HepG2 (cell line): Measurements from ENCODE around the gene TBX6. TPM values are rescaled to one million over a fixed set of nuclear protein-coding genes. Genes with fewer than 3 reads are reported as not detected.

Experiments used
- ATM ChIP-seq: fragments of 450-650 bp; IDR thresholded peaks from 2 replicates; pipeline ENCODE4 v1.7.1; 2017; ENCODE audit warnings: mild to moderate bottlenecking, borderline replicate concordance
- BCL6 ChIP-seq: IDR thresholded peaks from 2 replicates; pipeline ENCODE4 v1.6.1; 2016; ENCODE audit warnings: missing genetic modification reagents, missing compliant biosample characterization
- CBX1 ChIP-seq: IDR thresholded peaks from one replicate; pipeline ENCODE4 v1.6.1; 2016; ENCODE audit warnings: antibody characterized with exemption, low read depth
- CBX5 ChIP-seq: sonication (generic); formaldehyde crosslinking; IDR thresholded peaks from 2 replicates; pipeline ENCODE4 v1.4.0; 2020; ENCODE audit warnings: missing genetic modification reagents, borderline replicate concordance
- CERS6 ChIP-seq: sonication (generic); formaldehyde crosslinking; IDR thresholded peaks from 2 replicates; pipeline ENCODE4 v1.5.0; 2020; ENCODE audit warnings: missing genetic modification reagents
- GLMP ChIP-seq: sonication (generic); formaldehyde crosslinking; IDR thresholded peaks from 2 replicates; pipeline ENCODE4 v1.9.0; 2021; ENCODE audit warnings: missing genetic modification reagents, mild to moderate bottlenecking, borderline replicate concordance
- NFE2L1 ChIP-seq: sonication (generic); formaldehyde crosslinking; IDR thresholded peaks from 2 replicates; pipeline ENCODE4 v1.4.0; 2020; ENCODE audit warnings: missing genetic modification reagents, mild to moderate bottlenecking, borderline replicate concordance
- NRL ChIP-seq: sonication (generic); formaldehyde crosslinking; IDR thresholded peaks from 2 replicates; pipeline ENCODE4 v1.5.0; 2020; ENCODE audit warnings: missing genetic modification reagents, mild to moderate bottlenecking, moderate library complexity, borderline replicate concordance
- RCOR2 ChIP-seq: IDR thresholded peaks from 2 replicates; pipeline ENCODE4 v1.6.1; 2016; ENCODE audit warnings: missing biosample characterization, missing genetic modification reagents
- RFX3 ChIP-seq: IDR thresholded peaks from 2 replicates; pipeline ENCODE4 v1.6.1; 2016; ENCODE audit warnings: missing biosample characterization, missing genetic modification reagents
- SMAD1 ChIP-seq: sonication (generic); formaldehyde crosslinking; IDR thresholded peaks from 2 replicates; pipeline ENCODE4 v1.4.0; 2020; ENCODE audit warnings: missing genetic modification reagents, low read depth, mild to moderate bottlenecking, borderline replicate concordance
- SP2 ChIP-seq: sonication (generic); formaldehyde crosslinking; IDR thresholded peaks from 2 replicates; pipeline ENCODE4 v1.5.1; 2020; ENCODE audit warnings: mild to moderate bottlenecking, missing genetic modification reagents
- THAP11 ChIP-seq: IDR thresholded peaks from 2 replicates; pipeline ENCODE4 v1.6.1; 2016; ENCODE audit warnings: missing biosample characterization, missing genetic modification reagents
- TRIM22 ChIP-seq: fragments of 450-650 bp; IDR thresholded peaks from 2 replicates; pipeline ENCODE4 v1.6.1; 2017
- XBP1 ChIP-seq: sonication (generic); formaldehyde crosslinking; IDR thresholded peaks from 2 replicates; pipeline ENCODE4 v1.5.0; 2020; ENCODE audit warnings: missing genetic modification reagents
- ZFAT ChIP-seq: sonication (generic); formaldehyde crosslinking; conservative IDR thresholded peaks from 2 replicates; pipeline ENCODE4 v1.8.1; 2023; ENCODE audit warnings: missing genetic modification reagents, inconsistent platforms
- ZNF17 ChIP-seq: sonication (generic); formaldehyde crosslinking; IDR thresholded peaks from 2 replicates; pipeline ENCODE4 v1.5.0; 2020; ENCODE audit warnings: mild to moderate bottlenecking, missing genetic modification reagents
- ZNF274 ChIP-seq: sonication (generic); formaldehyde crosslinking; IDR thresholded peaks from 2 replicates; pipeline ENCODE4 v1.5.1; 2020; ENCODE audit warnings: mild to moderate bottlenecking, missing genetic modification reagents
- ZNF660 ChIP-seq: sonication (generic); formaldehyde crosslinking; IDR thresholded peaks from 2 replicates; pipeline ENCODE4 v1.5.1; 2020; ENCODE audit warnings: mild to moderate bottlenecking, low read depth, missing genetic modification reagents, borderline replicate concordance
- ZNF747 ChIP-seq: sonication (generic); formaldehyde crosslinking; IDR thresholded peaks from 2 replicates; pipeline ENCODE4 v1.8.1; 2023; ENCODE audit warnings: missing genetic modification reagents, mild to moderate bottlenecking, borderline replicate concordance
- ZNF878 ChIP-seq: sonication (generic); formaldehyde crosslinking; IDR thresholded peaks from 2 replicates; pipeline ENCODE4 v1.8.1; 2023; ENCODE audit warnings: mild to moderate bottlenecking, missing genetic modification reagents, moderate library complexity
- polyA plus RNA-seq, 8 experiments: library from polyadenylated mRNA; depleted of rRNA in 3 of 8; stranded (reverse) in 7 of 8; unstranded in 1 of 8; fragments of >200 nt; fragmentation: Illumina TruSeq in 4 of 8; extraction: Trizol in 4 of 8; gene quantifications; 2 replicates each; pipeline versions ENCODE4 v1.2.1 to v1.2.3, GENCODE V29; 2011 to 2016; ENCODE audit warnings: low read depth in 4 of 8, missing spikeins in 1 of 8, mixed read lengths in 1 of 8; ENCODE audit not compliant: insufficient read depth in 1 of 8
- total RNA-seq, 5 experiments: library from RNA; depleted of rRNA; stranded (reverse); fragments of >200 nt; fragmentation: Illumina TruSeq; extraction: Trizol; gene quantifications; 2 replicates each; pipeline ENCODE4 v1.2.3, GENCODE V29; 2016; ENCODE audit warnings: low read depth in 1 of 5
- TF ChIP-seq, protein P1 (sequence below): sonication (generic); formaldehyde crosslinking; IDR thresholded peaks from 2 replicates; pipeline ENCODE4 v1.4.0; 2020; ENCODE audit warnings: missing genetic modification reagents, mild to moderate bottlenecking, borderline replicate concordance

TBX6 gene
- total and polyA plus RNA-seq, 2 of the 13 experiments (the other 11 are each of a cell fraction or from before 2014, with no cell fraction given): 0.24 to 0.42 TPM

DNA sequence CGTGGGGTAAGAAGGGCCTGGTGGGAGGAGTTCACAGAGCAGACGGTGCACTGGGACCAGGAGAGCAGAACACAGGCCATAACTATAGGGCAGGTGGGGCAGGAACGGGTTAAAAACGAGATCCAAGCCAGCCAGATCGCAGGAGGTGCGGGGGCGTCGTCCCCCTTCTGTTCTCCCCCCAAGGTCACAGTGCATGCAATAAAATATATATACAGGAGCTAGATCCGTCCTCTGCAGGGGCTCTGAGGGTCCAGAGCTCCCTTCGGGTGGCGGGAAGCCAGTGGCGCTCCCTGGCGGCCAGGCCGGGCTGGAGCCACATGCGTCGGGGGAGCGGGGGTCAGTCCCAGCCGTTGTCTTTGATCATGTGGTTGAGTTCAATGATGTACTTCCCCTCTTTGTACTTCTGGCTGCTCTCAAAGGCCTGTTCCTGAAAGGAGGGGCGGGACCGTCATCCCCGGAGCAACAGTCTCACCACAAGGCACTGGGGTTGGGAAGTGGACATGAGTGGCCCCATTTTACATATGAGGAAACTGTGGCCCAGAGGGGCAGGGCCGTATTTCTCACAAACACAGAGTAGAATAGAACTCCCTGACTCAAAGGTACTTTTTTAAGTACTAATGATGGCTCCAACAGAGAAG is 768 bp upstream of the TBX6 start (continued):
- TF ChIP-seq ZNF878 (CRISPR knock-in tag) (no peak), CERS6 (no peak), ZFAT (CRISPR knock-in tag) (no peak), SP2 (CRISPR knock-in tag) (no peak; the same call in none of the 2 replicates), TRIM22 (no peak), SMAD1 (CRISPR knock-in tag) (no peak; the same call in 1 of the 2 replicates), RFX3 (CRISPR knock-in tag) (no peak), RCOR2 (CRISPR knock-in tag) (peak; percentile 92; the same call in 1 of the 2 replicates), NFE2L1 (CRISPR knock-in tag) (no peak), CBX1 (no peak), ZNF17 (no peak), ZNF660 (CRISPR knock-in tag) (no peak), THAP11 (CRISPR knock-in tag) (no peak; the same call in 1 of the 2 replicates), CBX5 (CRISPR knock-in tag) (peak; percentile 83), XBP1 (CRISPR knock-in tag) (peak; percentile 48; the same call in 1 of the 2 replicates), GLMP (no peak), BCL6 (CRISPR knock-in tag) (peak; percentile 87), ATM (no peak), NRL (CRISPR knock-in tag) (peak; percentile 62), ZNF747 (CRISPR knock-in tag) (no peak; the same call in 1 of the 2 replicates), ZNF274 (CRISPR knock-in tag) (0 out of 2 replicates have a peak, but pooled peaks have one; percentile 2)
- TF ChIP-seq, protein P1, sequence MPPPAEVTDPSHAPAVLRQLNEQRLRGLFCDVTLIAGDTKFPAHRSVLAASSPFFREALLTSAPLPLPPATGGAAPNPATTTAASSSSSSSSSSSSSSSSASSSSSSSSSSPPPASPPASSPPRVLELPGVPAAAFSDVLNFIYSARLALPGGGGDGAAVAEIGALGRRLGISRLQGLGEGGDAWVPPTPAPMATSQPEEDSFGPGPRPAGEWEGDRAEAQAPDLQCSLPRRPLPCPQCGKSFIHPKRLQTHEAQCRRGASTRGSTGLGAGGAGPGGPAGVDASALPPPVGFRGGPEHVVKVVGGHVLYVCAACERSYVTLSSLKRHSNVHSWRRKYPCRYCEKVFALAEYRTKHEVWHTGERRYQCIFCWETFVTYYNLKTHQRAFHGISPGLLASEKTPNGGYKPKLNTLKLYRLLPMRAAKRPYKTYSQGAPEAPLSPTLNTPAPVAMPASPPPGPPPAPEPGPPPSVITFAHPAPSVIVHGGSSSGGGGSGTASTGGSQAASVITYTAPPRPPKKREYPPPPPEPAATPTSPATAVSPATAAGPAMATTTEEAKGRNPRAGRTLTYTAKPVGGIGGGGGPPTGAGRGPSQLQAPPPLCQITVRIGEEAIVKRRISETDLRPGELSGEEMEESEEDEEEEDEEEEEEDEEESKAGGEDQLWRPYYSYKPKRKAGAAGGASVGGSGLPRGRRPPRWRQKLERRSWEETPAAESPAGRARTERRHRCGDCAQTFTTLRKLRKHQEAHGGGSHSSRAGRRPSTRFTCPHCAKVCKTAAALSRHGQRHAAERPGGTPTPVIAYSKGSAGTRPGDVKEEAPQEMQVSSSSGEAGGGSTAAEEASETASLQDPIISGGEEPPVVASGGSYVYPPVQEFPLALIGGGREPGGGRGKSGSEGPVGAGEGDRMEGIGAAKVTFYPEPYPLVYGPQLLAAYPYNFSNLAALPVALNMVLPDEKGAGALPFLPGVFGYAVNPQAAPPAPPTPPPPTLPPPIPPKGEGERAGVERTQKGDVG (CRISPR knock-in tag): 0 out of 2 replicates have a peak, but pooled peaks have one; percentile 70
